Endothelial cell of umbilical vein (primary cell): ENCODE results near the gene HASPIN. TPM values are rescaled to one million over a fixed set of nuclear protein-coding genes. Genes with fewer than 3 reads are reported as not detected.

Experiments
- BruUV-seq: library from RNA; stranded (reverse); fragments of 400-500 nt; replicated peaks from 2 replicates; lab custom pipeline; 2021; lab: Mats Ljungman, UMichigan
- CTCF ChIA-PET: fragments of 300-600, 350-600 bp; sonication (Branson Sonifier 250); formaldehyde crosslinking; loops from one replicate; lab custom pipeline; 2021; ENCODE audit warnings: antibody characterized with exemption, inconsistent platforms; lab: Charles Lee
- POLR2A ChIA-PET: fragments of 300-600, 350-600 bp; sonication (Branson Sonifier 250); formaldehyde crosslinking; loops from one replicate; lab custom pipeline; 2021; ENCODE audit warnings: antibody characterized with exemption, inconsistent platforms; lab: Charles Lee
- DNase-seq: peaks from one replicate; pipeline ENCODE4 v3.0.0-alpha.2; 2011; ENCODE audit warnings: low read depth, low spot score
- FAIRE-seq: peaks from 2 replicates; lab custom pipeline; 2011; peaks lifted over from hg19 to GRCh38; lab: Jason Lieb, UNC
- H2AFZ ChIP-seq: 2 replicates; pipeline ENCODE4 v1.6.0; 2012; ENCODE audit warnings: low read depth, low read length, control low read depth, inconsistent platforms
- H3K27ac ChIP-seq: 2 replicates; pipeline ENCODE4 v1.5.1; 2011; ENCODE audit warnings: low read depth, mild to moderate bottlenecking, control low read depth, low read length, moderate library complexity; ENCODE audit not compliant: insufficient read depth
- H3K27me3 ChIP-seq, 2 experiments: 2 replicates each; pipeline versions ENCODE4 v1.6.0 to v1.6.1; 2011; ENCODE audit warnings: low read length in 2 of 2, mixed read lengths in 1 of 2; ENCODE audit not compliant: control insufficient read depth in 2 of 2, insufficient read depth in 2 of 2
- H3K36me3 ChIP-seq, 2 experiments: 2 replicates in 1 of 2; 3 replicates in 1 of 2; pipeline ENCODE4 v1.5.1; 2011; ENCODE audit warnings: low read length in 2 of 2, mild to moderate bottlenecking in 1 of 2, moderate library complexity in 1 of 2; ENCODE audit not compliant: control insufficient read depth in 2 of 2, insufficient read depth in 2 of 2; ENCODE audit errors: extremely low read depth in 1 of 2
- H3K4me1 ChIP-seq: 3 replicates; pipeline ENCODE4 v1.5.1; 2011; ENCODE audit warnings: mild to moderate bottlenecking, low read length; ENCODE audit not compliant: control insufficient read depth, insufficient read depth; ENCODE audit errors: extremely low read depth
- H3K4me2 ChIP-seq: 2 replicates; pipeline ENCODE4 v1.6.1; 2011; ENCODE audit warnings: low read length, control low read depth, mixed read lengths; ENCODE audit not compliant: insufficient read depth
- H3K4me3 ChIP-seq, 3 experiments: fragments of 200-600 bp in 1 of 3; sonication (generic), shearing (Covaris generic) in 1 of 3; replicated peaks in 1 of 3; 2 replicates each; pipeline ENCODE4 v1.5.1; 2011 to 2016; ENCODE audit warnings: control low read depth in 3 of 3, low read length in 3 of 3, mild to moderate bottlenecking in 2 of 3, inconsistent platforms in 1 of 3, low read depth in 1 of 3, moderate library complexity in 1 of 3; ENCODE audit not compliant: insufficient read depth in 1 of 3
- H3K79me2 ChIP-seq: 2 replicates; pipeline ENCODE4 v1.6.0; 2012; ENCODE audit warnings: low read length, inconsistent platforms; ENCODE audit not compliant: control insufficient read depth, insufficient read depth
- H3K9ac ChIP-seq: replicated peaks from 2 replicates; pipeline ENCODE3; 2011; ENCODE audit warnings: low read length, control low read depth; ENCODE audit not compliant: insufficient read depth; ENCODE audit errors: extremely low read depth
- H3K9me1 ChIP-seq: replicated peaks from 3 replicates; pipeline ENCODE4 v1.6.0; 2011; ENCODE audit warnings: mild to moderate bottlenecking, low read length; ENCODE audit not compliant: control insufficient read depth, insufficient read depth; ENCODE audit errors: extremely low read depth
- H3K9me3 ChIP-seq: replicated peaks from 2 replicates; pipeline ENCODE4 v1.5.1; 2012; ENCODE audit warnings: low read length, inconsistent platforms; ENCODE audit not compliant: control insufficient read depth, insufficient read depth
- H4K20me1 ChIP-seq: replicated peaks from 2 replicates; pipeline ENCODE3; 2011; ENCODE audit warnings: mild to moderate bottlenecking, low read length; ENCODE audit not compliant: control insufficient read depth, insufficient read depth; ENCODE audit errors: extremely low read depth
- CTCF ChIP-seq, 2 donors: IDR thresholded peaks; 1 replicate in 1 of 2; 2 replicates in 1 of 2; pipeline ENCODE4 v1.5.1; 2011; ENCODE audit warnings: low read length in 2 of 2, mild to moderate bottlenecking in 2 of 2, moderate library complexity in 2 of 2, control low read depth in 1 of 2, inconsistent platforms in 1 of 2, low read depth in 1 of 2; ENCODE audit not compliant: insufficient read depth in 1 of 2; ENCODE audit errors: extremely low read depth in 1 of 2
- EZH2 ChIP-seq: IDR thresholded peaks from 2 replicates; pipeline ENCODE4 v1.6.1; 2012; ENCODE audit warnings: borderline replicate concordance, low read depth, mild to moderate bottlenecking, moderate library complexity, low read length, inconsistent platforms; ENCODE audit not compliant: severe bottlenecking
- FOS ChIP-seq: IDR thresholded peaks from 2 replicates; pipeline ENCODE4 v1.6.1; 2011; ENCODE audit warnings: mild to moderate bottlenecking, low read length, moderate library complexity, borderline replicate concordance; ENCODE audit not compliant: insufficient read depth
- GATA2 ChIP-seq: IDR thresholded peaks from 2 replicates; pipeline ENCODE4 v1.7.0; 2011; ENCODE audit warnings: low read depth, mild to moderate bottlenecking, moderate library complexity, mixed read lengths, low read length; ENCODE audit not compliant: insufficient read length, insufficient read depth
- JUN ChIP-seq: IDR thresholded peaks from 2 replicates; pipeline ENCODE4 v1.6.1; 2011; ENCODE audit warnings: borderline replicate concordance, low read depth; ENCODE audit not compliant: insufficient read length, insufficient read depth
- MYC ChIP-seq: IDR thresholded peaks from one replicate; pipeline ENCODE4 v1.6.1; 2011; ENCODE audit warnings: mild to moderate bottlenecking, low read depth, low read length
- POLR2A ChIP-seq: IDR thresholded peaks from 2 replicates; pipeline ENCODE4 v1.6.1; 2012; ENCODE audit warnings: low read depth, mild to moderate bottlenecking, control low read depth, low read length
- POLR2AphosphoS5 ChIP-seq: IDR thresholded peaks from 2 replicates; pipeline ENCODE4 v1.6.1; 2012; ENCODE audit warnings: low read depth, mild to moderate bottlenecking, control low read depth, low read length, moderate library complexity; ENCODE audit not compliant: insufficient read depth
- dilution Hi-C: fragments of 300-500 bp; cut with MboI; formaldehyde crosslinking; loops from one replicate; pipeline ENCODE4 v1.15.0; 2019; ENCODE audit warnings: low sequenced_read_pairs; ENCODE audit not compliant: extremely low pct_ligation_motif_present
- intact Hi-C: fragments of 100-400 bp; cut with micrococcal nuclease; formaldehyde crosslinking; loops from one replicate; pipeline ENCODE4 v1.10.0; 2022
- polyA plus RNA-seq, 4 experiments: library from polyadenylated mRNA; depleted of rRNA in 3 of 4; stranded (reverse) in 3 of 4; unstranded in 1 of 4; fragments of >200 nt; gene quantifications; 2 replicates each; pipeline versions ENCODE4 v1.2.1 to v1.2.3, GENCODE V29; 2011 to 2012; ENCODE audit warnings: missing spikeins in 1 of 4
- total RNA-seq: library from RNA; stranded (reverse); gene quantifications from 2 replicates; pipeline ENCODE4 v1.2.3, GENCODE V29; 2021
- TF ChIP-seq, protein P1 (sequence below): IDR thresholded peaks from 2 replicates; pipeline ENCODE4 v1.6.1; 2011; ENCODE audit not compliant: insufficient read depth, insufficient read length

Gene HASPIN
- total and polyA plus RNA-seq, 2 donors (not counting 3 experiments of a cell fraction or from before 2014, with no cell fraction given): 2.7 to 13.2 TPM

DNA sequence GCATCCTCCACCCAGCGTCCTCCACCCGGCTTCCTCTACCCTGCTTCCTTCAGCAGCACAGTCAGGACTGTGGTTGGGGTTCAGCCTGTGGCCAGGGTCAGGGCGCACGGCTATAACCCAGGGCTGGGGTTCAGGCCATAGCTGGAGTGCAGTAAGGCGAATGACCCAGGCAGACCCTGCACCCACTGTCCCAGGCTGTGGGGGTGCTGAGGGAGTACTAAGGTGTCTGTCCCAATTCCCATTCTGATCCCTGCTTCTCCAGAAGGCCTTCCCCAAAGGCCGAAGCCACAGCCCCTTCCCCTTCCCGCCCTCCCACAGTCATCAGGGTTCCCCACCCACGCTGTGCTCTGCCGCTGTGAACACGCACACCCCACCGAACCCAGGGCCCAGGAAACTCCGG lies 42.6 kb upstream of the HASPIN start:
- Histone ChIP-seq H2AFZ (no peak overlapping the region), H3K9me1 (no peaks in the 10 kb centered on the region), H3K9me3 (no peaks in the 10 kb centered on the region), H3K4me2 (no peak overlapping the region), H3K9ac (no peak overlapping the region), H3K27me3 (peaks cover 0 to 9% of the 10 kb centered on the region in 2 experiments), H3K36me3 (no peaks in the 10 kb centered on the region), H3K4me1 (no peaks in the 10 kb centered on the region), H4K20me1 (no peaks in the 10 kb centered on the region), H3K27ac (no peak overlapping the region), H3K4me3 (no peak overlapping the region), H3K79me2 (no peaks in the 10 kb centered on the region)
- CTCF ChIA-PET: interaction anchor here (1.3 kb wide), 1 partner anchor 42 kb away, joined by 3 read pairs; no protein-coding TSS in a partner anchor
- dilution Hi-C loops (no loop called here), intact Hi-C loops (no loop called here)
- BruUV-seq: no TSS peak
- no peak for FAIRE-seq
- TF ChIP-seq, protein P1, sequence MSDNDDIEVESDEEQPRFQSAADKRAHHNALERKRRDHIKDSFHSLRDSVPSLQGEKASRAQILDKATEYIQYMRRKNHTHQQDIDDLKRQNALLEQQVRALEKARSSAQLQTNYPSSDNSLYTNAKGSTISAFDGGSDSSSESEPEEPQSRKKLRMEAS: no peak
- TF ChIP-seq CTCF (IDR thresholded peaks at IDR 0.05; ENCODE audit: extremely low read depth in 1 of 2, insufficient read depth in 1 of 2, low read depth in 1 of 2, low read length in 2 of 2) (no peak), JUN (no peak), POLR2AphosphoS5 (no peak), POLR2A (no peak), FOS (no peak), GATA2 (no peak), MYC (no peak), EZH2 (no peak)
- DNase-seq: no peak
- POLR2A ChIA-PET: no interaction called here
